ENCODE measurements around the gene R3HDM4.

The R3HDM4 gene

DNA sequence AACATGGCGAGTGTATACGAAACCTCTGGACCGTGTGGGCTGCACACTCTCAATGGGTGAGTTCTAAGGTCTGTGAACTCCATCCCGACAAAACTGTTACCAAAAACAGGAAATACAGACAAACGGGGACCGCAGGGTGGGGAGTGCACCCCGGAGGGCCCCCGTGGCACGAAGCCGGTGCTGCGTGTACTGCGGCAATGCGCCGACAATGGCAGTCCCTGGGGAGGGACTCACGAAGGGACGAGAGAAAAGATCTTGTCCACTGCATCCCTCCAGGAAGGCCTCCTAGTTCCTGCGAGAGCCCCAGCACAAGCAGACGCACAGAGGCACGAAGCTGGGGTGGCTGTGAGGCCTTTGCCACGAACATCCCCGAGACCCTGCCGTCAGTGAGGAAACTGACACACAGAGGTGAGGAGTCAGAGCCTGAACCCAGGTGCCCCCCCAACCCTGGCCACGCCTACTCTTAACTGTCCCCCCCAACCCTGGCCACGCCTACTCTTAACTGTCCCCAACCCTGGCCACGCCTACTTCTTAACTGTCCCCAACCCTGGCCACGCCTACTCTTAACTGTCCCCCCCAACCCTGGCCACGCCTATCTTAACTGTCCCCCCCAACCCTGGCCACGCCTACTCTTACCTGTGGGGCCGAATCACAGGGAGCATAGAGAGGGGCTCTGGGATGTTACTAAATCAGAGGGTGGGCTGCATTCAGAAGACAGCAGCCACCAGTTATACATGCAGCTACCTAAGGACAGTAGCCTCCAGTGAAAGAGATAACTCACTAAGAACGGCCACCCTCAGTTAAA is 24.2 kb downstream of the R3HDM4 start:
- no peak for DNase-seq
- H3K27ac Mint-ChIP-seq = no peak overlapping the region
- H3K27me3 Mint-ChIP-seq (ENCODE audit: low read depth, poor library complexity) = peaks cover 4% of the 10 kb centered on the region
- H3K36me3 Mint-ChIP-seq (ENCODE audit: low read depth) = peaks cover 22% of the 10 kb centered on the region
- no peaks in the 10 kb centered on the region for H3K4me1 Mint-ChIP-seq
- no peaks in the 10 kb centered on the region for H3K9me3 Mint-ChIP-seq
- H3K4me3 Mint-ChIP-seq = no peak overlapping the region
- no peak for TF ChIP-seq CTCF (IDR thresholded peaks at IDR 0.05)

GRCh38 chr19:887599-887998 is 25.4 kb downstream of the R3HDM4 start:
- DNase-seq = no peak
- no peak for TF ChIP-seq CTCF (IDR thresholded peaks at IDR 0.05)
- no peak overlapping the region for H3K27ac Mint-ChIP-seq
- H3K9me3 Mint-ChIP-seq = no peaks in the 10 kb centered on the region
- peaks cover 24% of the 10 kb centered on the region for H3K36me3 Mint-ChIP-seq (ENCODE audit: low read depth)
- H3K4me3 Mint-ChIP-seq = no peak overlapping the region
- no peaks in the 10 kb centered on the region for H3K4me1 Mint-ChIP-seq
- H3K27me3 Mint-ChIP-seq (ENCODE audit: low read depth, poor library complexity) = no peaks in the 10 kb centered on the region

DNA sequence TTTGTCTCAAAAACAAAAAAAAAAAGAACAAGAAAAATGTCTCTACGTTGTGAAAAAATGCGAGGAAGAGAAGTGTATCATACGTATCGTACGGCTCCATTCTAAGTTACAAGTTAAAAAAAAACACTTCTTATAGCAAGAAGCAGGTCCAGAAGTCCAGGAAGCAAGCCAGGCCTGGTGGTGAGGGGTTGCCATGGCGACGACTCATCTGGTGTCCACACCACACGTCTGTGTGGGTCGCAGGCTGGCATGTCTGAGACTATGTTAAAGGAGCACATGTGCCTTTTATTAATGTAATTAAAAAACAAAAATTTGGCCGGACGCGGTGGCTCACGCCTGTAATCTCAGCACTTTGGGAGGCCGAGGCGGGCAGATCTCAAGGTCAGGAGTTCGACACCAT is 25.9 kb downstream of the R3HDM4 start:
- no peak overlapping the region for H3K27ac Mint-ChIP-seq
- H3K4me3 Mint-ChIP-seq = no peak overlapping the region
- H3K4me1 Mint-ChIP-seq = no peaks in the 10 kb centered on the region
- peaks cover 29% of the 10 kb centered on the region for H3K36me3 Mint-ChIP-seq (ENCODE audit: low read depth)
- DNase-seq = peak; percentile 39
- TF ChIP-seq CTCF (IDR thresholded peaks at IDR 0.05) = no peak
- no peaks in the 10 kb centered on the region for H3K27me3 Mint-ChIP-seq (ENCODE audit: low read depth, poor library complexity)
- no peaks in the 10 kb centered on the region for H3K9me3 Mint-ChIP-seq

DNA sequence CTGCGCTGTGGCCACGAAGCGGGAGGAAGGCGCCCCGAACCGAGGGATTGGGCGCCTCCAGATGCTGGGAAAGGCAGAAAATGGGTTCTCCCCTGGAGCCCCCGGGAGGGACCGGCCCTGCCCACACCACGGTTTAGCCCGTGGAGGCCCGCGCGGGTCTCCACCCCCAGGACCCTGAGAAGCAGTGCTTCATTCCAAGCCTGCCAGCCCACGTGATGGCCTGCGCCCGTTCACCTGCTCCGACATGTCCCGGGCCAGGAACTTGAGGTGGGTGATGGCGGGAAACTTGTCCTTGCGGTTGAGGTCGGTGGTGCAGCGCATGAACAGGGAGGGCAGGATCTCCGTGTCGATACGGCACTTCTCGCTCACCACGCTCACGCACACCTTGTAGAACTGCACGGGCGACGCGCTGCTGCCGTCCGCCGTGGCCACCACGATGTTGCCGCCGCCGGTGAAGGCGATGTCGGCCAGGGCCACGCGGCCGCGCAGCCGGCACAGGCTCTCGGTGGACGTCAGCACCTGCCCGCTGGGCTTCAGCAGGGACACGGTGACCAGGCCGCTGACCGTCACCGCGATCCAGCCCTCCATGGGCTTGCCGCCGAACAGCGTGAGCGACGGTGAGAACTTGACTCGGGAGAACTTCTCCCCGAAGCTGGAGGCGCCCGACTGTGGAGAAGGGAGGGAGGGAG is 27.3 kb downstream of the R3HDM4 start:
- H3K9me3 Mint-ChIP-seq = no peaks in the 10 kb centered on the region
- H3K4me1 Mint-ChIP-seq = no peaks in the 10 kb centered on the region
- no peak for TF ChIP-seq CTCF (IDR thresholded peaks at IDR 0.05)
- DNase-seq = no peak
- H3K4me3 Mint-ChIP-seq = no peak overlapping the region
- no peaks in the 10 kb centered on the region for H3K27me3 Mint-ChIP-seq (ENCODE audit: low read depth, poor library complexity)
- peaks cover 43% of the 10 kb centered on the region for H3K36me3 Mint-ChIP-seq (ENCODE audit: low read depth)
- no peak overlapping the region for H3K27ac Mint-ChIP-seq

DNA sequence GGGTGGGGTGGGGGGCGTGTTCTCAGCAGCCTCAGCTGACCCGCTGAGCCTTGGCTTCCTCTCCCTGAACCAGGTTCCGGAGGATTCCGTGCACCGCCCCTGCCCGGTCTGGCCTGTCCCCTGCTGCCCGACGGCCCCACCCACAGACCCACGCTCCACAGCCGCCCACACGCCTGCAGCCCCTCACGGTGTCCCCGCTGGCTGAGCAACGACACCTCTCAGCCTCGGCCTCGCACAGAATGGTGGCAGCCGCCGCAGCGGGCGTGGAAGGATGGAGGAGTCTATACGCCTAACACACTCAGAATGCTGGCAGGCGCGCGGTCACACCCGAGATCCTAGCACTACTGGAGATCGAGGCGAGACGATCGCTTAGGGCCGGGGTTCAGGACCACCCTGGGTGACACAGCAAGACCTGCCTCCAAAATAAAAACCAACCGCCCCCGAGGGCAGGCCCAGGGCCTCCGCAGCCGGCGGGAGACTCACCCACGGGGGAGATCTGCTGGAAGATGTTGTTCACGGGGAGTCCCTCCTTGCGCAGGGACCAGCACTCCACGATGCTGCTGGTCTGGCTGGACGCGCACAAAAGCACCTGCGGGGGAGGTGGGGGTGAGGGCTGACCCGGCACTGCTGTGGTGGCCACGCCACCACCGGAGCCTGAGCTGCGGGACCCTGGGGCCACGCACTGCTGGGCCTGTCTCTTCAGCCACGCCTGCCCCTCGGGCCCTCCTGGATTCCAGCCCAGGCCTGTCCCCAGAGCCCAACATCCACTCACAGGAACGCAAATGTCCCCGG is 28.4 kb downstream of the R3HDM4 start:
- H3K27me3 Mint-ChIP-seq (ENCODE audit: low read depth, poor library complexity) = no peaks in the 10 kb centered on the region
- H3K4me3 Mint-ChIP-seq = no peak overlapping the region
- DNase-seq = no peak
- H3K27ac Mint-ChIP-seq = no peak overlapping the region
- no peaks in the 10 kb centered on the region for H3K9me3 Mint-ChIP-seq
- H3K4me1 Mint-ChIP-seq = no peaks in the 10 kb centered on the region
- TF ChIP-seq CTCF (IDR thresholded peaks at IDR 0.05) = no peak
- peaks cover 45% of the 10 kb centered on the region for H3K36me3 Mint-ChIP-seq (ENCODE audit: low read depth)

Measured in nephron progenitor cell (in vitro differentiated cells).